CD14-positive monocyte (primary cell): ENCODE measurements around the gene DNAJB13. TPM values are rescaled to one million over a fixed set of nuclear protein-coding genes. Genes with fewer than 3 reads are reported as not detected.

ENCODE experiments used
- DNase-seq, 3 donors: peaks; one replicate each; pipeline ENCODE4 v3.0.0-alpha.2; 2011 to 2022
- H2AFZ ChIP-seq: 2 replicates; pipeline ENCODE4 v1.6.0; 2012; ENCODE audit warnings: mild to moderate bottlenecking, low read depth, low read length, inconsistent platforms; ENCODE audit not compliant: insufficient read depth, poor library complexity, severe bottlenecking
- H3K27ac ChIP-seq, 2 donors: 1 replicate in 1 of 2; 2 replicates in 1 of 2; pipeline ENCODE4 v1.5.1; 2012 to 2013; ENCODE audit warnings: low read length in 2 of 2, control low read depth in 1 of 2, inconsistent platforms in 1 of 2, low read depth in 1 of 2, mild to moderate bottlenecking in 1 of 2
- H3K27me3 ChIP-seq, 2 donors: one replicate each; pipeline versions ENCODE4 v1.6.0 to v1.6.1; 2011 to 2013; ENCODE audit warnings: low read length in 2 of 2; ENCODE audit not compliant: control insufficient read depth in 2 of 2, insufficient read depth in 2 of 2
- H3K36me3 ChIP-seq, 2 donors: replicated peaks in 1 of 2; 1 replicate in 1 of 2; 2 replicates in 1 of 2; pipeline versions ENCODE4 v1.5.1 to v1.6.1; 2012 to 2013; ENCODE audit warnings: low read length in 2 of 2, control low read depth in 1 of 2, inconsistent platforms in 1 of 2, mild to moderate bottlenecking in 1 of 2; ENCODE audit not compliant: insufficient read depth in 2 of 2, control insufficient read depth in 1 of 2
- H3K4me1 ChIP-seq, 2 donors: 1 replicate in 1 of 2; 2 replicates in 1 of 2; pipeline versions ENCODE4 v1.5.1 to v1.6.1; 2012 to 2013; ENCODE audit warnings: low read length in 2 of 2, control low read depth in 1 of 2, inconsistent platforms in 1 of 2, mild to moderate bottlenecking in 1 of 2, moderate library complexity in 1 of 2; ENCODE audit not compliant: insufficient read depth in 2 of 2, control insufficient read depth in 1 of 2
- H3K4me2 ChIP-seq: replicated peaks from 2 replicates; pipeline ENCODE3; 2012; ENCODE audit warnings: low read length, moderate library complexity, mild to moderate bottlenecking; ENCODE audit not compliant: poor library complexity, severe bottlenecking; ENCODE audit errors: extremely low read depth
- H3K4me3 ChIP-seq, 3 experiments: fragments of 200-600 bp in 1 of 3; sonication (generic) in 1 of 3; replicated peaks in 1 of 3; 1 replicate in 2 of 3; 2 replicates in 1 of 3; pipeline ENCODE4 v1.5.1; 2011 to 2013; ENCODE audit warnings: low read length in 3 of 3, mild to moderate bottlenecking in 3 of 3, control low read depth in 2 of 3, low read depth in 2 of 3, inconsistent platforms in 1 of 3, moderate library complexity in 1 of 3
- H3K79me2 ChIP-seq: 2 replicates; pipeline ENCODE4 v1.6.0; 2012; ENCODE audit warnings: mild to moderate bottlenecking, control low read depth, inconsistent platforms, low read length, moderate library complexity; ENCODE audit not compliant: insufficient read depth
- H3K9ac ChIP-seq: 2 replicates; pipeline ENCODE4 v1.6.0; 2017; ENCODE audit warnings: low read length, mild to moderate bottlenecking; ENCODE audit not compliant: insufficient read depth, poor library complexity, severe bottlenecking
- H3K9me3 ChIP-seq, 2 donors: replicated peaks in 1 of 2; 1 replicate in 1 of 2; 2 replicates in 1 of 2; pipeline versions ENCODE4 v1.5.1 to v1.6.1; 2012 to 2013; ENCODE audit warnings: low read length in 2 of 2, control low read depth in 1 of 2; ENCODE audit not compliant: control insufficient read depth in 1 of 2, insufficient read depth in 1 of 2
- H4K20me1 ChIP-seq: 2 replicates; pipeline ENCODE4 v1.6.0; 2012; ENCODE audit warnings: mild to moderate bottlenecking, low read length, control low read depth, moderate library complexity; ENCODE audit not compliant: insufficient read depth
- H3K27ac Mint-ChIP-seq, 7 donors: one replicate each; pipeline ENCODE4 v1.8.0; 2020; ENCODE audit warnings: mild to moderate bottlenecking in 7 of 7, mixed read lengths in 7 of 7, moderate library complexity in 6 of 7, inconsistent platforms in 2 of 7
- H3K27me3 Mint-ChIP-seq, 3 donors: one replicate each; pipeline ENCODE4 v1.8.0; 2021 to 2022; ENCODE audit warnings: low read depth in 3 of 3, mild to moderate bottlenecking in 3 of 3, mixed read lengths in 3 of 3, moderate library complexity in 3 of 3, inconsistent platforms in 1 of 3
- H3K36me3 Mint-ChIP-seq, 2 donors: one replicate each; pipeline ENCODE4 v1.8.0; 2020; ENCODE audit warnings: mixed read lengths in 2 of 2, inconsistent platforms in 1 of 2, mild to moderate bottlenecking in 1 of 2
- H3K4me1 Mint-ChIP-seq: one replicate; pipeline ENCODE4 v1.8.0; 2020; ENCODE audit warnings: mild to moderate bottlenecking, mixed read lengths
- H3K4me3 Mint-ChIP-seq, 2 donors: one replicate each; pipeline ENCODE4 v1.8.0; 2020; ENCODE audit warnings: mild to moderate bottlenecking in 2 of 2, mixed read lengths in 2 of 2, moderate library complexity in 1 of 2
- H3K9me3 Mint-ChIP-seq, 7 donors: one replicate each; pipeline ENCODE4 v1.8.0; 2020 to 2022; ENCODE audit warnings: mixed read lengths in 7 of 7, mild to moderate bottlenecking in 6 of 7, moderate library complexity in 6 of 7, inconsistent platforms in 2 of 7
- WGBS: methylation state at CpG from one replicate; pipeline ENCODE4 v1.1.5; 2013; ENCODE audit warnings: missing lambda C conversion rate; ENCODE audit not compliant: insufficient coverage; 5-methylcytosine and 5-hydroxymethylcytosine counted together
- intact Hi-C, 2 donors: fragments of 100-400 bp; cut with micrococcal nuclease; formaldehyde crosslinking; loops; one replicate each; pipeline versions ENCODE4 v1.15.0 to v1.15.1; 2023
- polyA plus RNA-seq, 3 donors: library from polyadenylated mRNA; depleted of rRNA in 1 of 3; unstranded in 2 of 3; stranded (reverse) in 1 of 3; fragments of 300-500 nt in 2 of 3; fragments of >200 nt in 1 of 3; fragmentation: Illumina TruSeq in 2 of 3; gene quantifications; 1 replicate in 2 of 3; 2 replicates in 1 of 3; pipeline ENCODE4 v1.2.3, GENCODE V29; 2012 to 2021
- TF ChIP-seq, protein P1 (sequence below): fragments of 200-600 bp; IDR thresholded peaks from one replicate; pipeline ENCODE4 v1.8.0; 2022; ENCODE audit warnings: antibody characterized with exemption, mild to moderate bottlenecking

The DNAJB13 gene
- polyA plus RNA-seq, 3 donors, result not detected

GRCh38 chr11:73907191-73907590 lies 43.6 kb upstream of the DNAJB13 start:
- H3K36me3 Mint-ChIP-seq, result peaks cover 38 to 46% of the 10 kb centered on the region in 2 donors
- peaks cover 0 to 1% (median 0%) of the 10 kb centered on the region in 3 donors for H3K27me3 Mint-ChIP-seq
- WGBS, result no CpG with 5 or more reads among the region's 4 CpGs
- Histone ChIP-seq H3K27ac (no peak overlapping the region), H3K79me2 (no peaks in the 10 kb centered on the region), H3K27me3 (no peaks in the 10 kb centered on the region), H3K9me3 (no peaks in the 10 kb centered on the region), H3K36me3 (peaks cover 42 to 70% of the 10 kb centered on the region in 2 donors), H3K4me1 (no peaks in the 10 kb centered on the region), H3K4me2 (no peak overlapping the region), H3K9ac (no peak overlapping the region), H4K20me1 (no peaks in the 10 kb centered on the region), H2AFZ (no peak overlapping the region), H3K4me3 (no peak overlapping the region)
- DNase-seq, result peak in 2 of 3 donors; percentile 6 to 31
- no peaks in the 10 kb centered on the region for H3K9me3 Mint-ChIP-seq
- TF ChIP-seq, protein P1, sequence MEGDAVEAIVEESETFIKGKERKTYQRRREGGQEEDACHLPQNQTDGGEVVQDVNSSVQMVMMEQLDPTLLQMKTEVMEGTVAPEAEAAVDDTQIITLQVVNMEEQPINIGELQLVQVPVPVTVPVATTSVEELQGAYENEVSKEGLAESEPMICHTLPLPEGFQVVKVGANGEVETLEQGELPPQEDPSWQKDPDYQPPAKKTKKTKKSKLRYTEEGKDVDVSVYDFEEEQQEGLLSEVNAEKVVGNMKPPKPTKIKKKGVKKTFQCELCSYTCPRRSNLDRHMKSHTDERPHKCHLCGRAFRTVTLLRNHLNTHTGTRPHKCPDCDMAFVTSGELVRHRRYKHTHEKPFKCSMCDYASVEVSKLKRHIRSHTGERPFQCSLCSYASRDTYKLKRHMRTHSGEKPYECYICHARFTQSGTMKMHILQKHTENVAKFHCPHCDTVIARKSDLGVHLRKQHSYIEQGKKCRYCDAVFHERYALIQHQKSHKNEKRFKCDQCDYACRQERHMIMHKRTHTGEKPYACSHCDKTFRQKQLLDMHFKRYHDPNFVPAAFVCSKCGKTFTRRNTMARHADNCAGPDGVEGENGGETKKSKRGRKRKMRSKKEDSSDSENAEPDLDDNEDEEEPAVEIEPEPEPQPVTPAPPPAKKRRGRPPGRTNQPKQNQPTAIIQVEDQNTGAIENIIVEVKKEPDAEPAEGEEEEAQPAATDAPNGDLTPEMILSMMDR, result peak; percentile 11
- no peak overlapping the region for H3K4me3 Mint-ChIP-seq
- H3K27ac Mint-ChIP-seq, result peak overlapping the region in 2 of 7 donors; percentile 19 to 35
- H3K4me1 Mint-ChIP-seq, result no peaks in the 10 kb centered on the region
- intact Hi-C loops, result no loop called here

DNA sequence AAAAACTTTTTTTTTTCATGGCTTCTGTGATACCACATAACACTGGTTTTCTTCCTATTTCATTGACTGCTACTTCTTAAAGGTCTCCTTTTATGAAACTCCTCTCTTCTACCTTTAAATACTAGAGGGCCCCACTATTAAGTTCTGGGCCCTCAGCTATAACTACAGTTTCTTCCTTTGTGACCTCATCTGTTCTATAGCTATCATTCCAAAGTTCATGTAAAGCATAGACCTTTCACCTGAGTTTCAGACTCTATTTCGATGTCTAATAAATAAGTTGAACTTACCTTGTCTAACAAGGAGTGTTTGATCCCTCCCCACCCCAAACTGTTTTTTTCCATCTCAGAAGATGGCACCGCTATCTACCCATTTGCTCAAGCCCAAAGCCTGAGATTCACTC lies 38.8 kb upstream of the DNAJB13 start:
- DNase-seq, result no peak
- Mint-ChIP-seq H3K27me3 (peaks cover 0 to 4% (median 3%) of the 10 kb centered on the region in 3 donors), H3K27ac (peak overlapping the region in 3 of 7 donors; percentile 10 to 56 (median 11)), H3K4me1 (peaks cover 8% of the 10 kb centered on the region), H3K4me3 (no peak overlapping the region), H3K9me3 (no peaks in the 10 kb centered on the region), H3K36me3 (peaks cover 55 to 67% of the 10 kb centered on the region in 2 donors)
- Histone ChIP-seq H3K9ac (no peak overlapping the region), H3K9me3 (no peaks in the 10 kb centered on the region), H3K4me3 (no peak overlapping the region), H3K4me2 (no peak overlapping the region), H3K36me3 (peaks cover 47 to 71% of the 10 kb centered on the region in 2 donors), H4K20me1 (no peaks in the 10 kb centered on the region), H2AFZ (no peak overlapping the region), H3K27ac (no peak overlapping the region), H3K79me2 (no peaks in the 10 kb centered on the region), H3K27me3 (no peaks in the 10 kb centered on the region), H3K4me1 (peaks cover 9 to 10% of the 10 kb centered on the region in 2 donors)
- TF ChIP-seq, protein P1, result no peak
- intact Hi-C loops, result no loop called here
- 95% methylated on average over 2 of the region's 2 CpGs for WGBS
